NCI-H460 (cell line): ENCODE data around the gene PARVB. TPM values are rescaled to one million over a fixed set of nuclear protein-coding genes. Genes with fewer than 3 reads are reported as not detected.
"Not testable (repeated sequence)": the region's sequence is repeated elsewhere in the genome, so short reads cannot be mapped to it uniquely, and the experiment has no call there.

Experiments
- DNase-seq: peaks from one replicate; pipeline ENCODE4 v3.0.0-alpha.2; 2016; ENCODE audit warnings: low read depth; ENCODE audit errors: extremely low read depth
- total RNA-seq: library from RNA; depleted of rRNA; stranded (reverse); fragments of >200 nt; shearing (Covaris generic); gene quantifications from 2 replicates; pipeline ENCODE4 v1.2.3, GENCODE V29; 2014

PARVB gene
- total RNA-seq, 1 experiment from 2014 or later = 32.2 TPM

- no peak for DNase-seq
These were observed 78.0 kb downstream of the PARVB start for GRCh38 chr22:44102121-44102520.

- no peak for DNase-seq
These were observed 78.8 kb downstream of the PARVB start for GRCh38 chr22:44102856-44103255.

GRCh38 chr22:44103735-44104480 is 79.8 kb downstream of the PARVB start:
- DNase-seq = no peak

GRCh38 chr22:44107340-44107739 is 83.2 kb downstream of the PARVB start:
- DNase-seq = no peak

GRCh38 chr22:44108076-44108475 is 84.0 kb downstream of the PARVB start:
- DNase-seq = no peak

GRCh38 chr22:44108806-44109385 is 84.8 kb downstream of the PARVB start:
- DNase-seq = no peak

GRCh38 chr22:44109416-44109815 is 85.3 kb downstream of the PARVB start:
- no peak for DNase-seq

- DNase-seq = not testable (repeated sequence)
These were observed 86.6 kb downstream of the PARVB start for GRCh38 chr22:44110656-44111055.

- DNase-seq = no peak
These were observed 87.6 kb downstream of the PARVB start for GRCh38 chr22:44111562-44112155.

GRCh38 chr22:44112191-44112590 is 88.1 kb downstream of the PARVB start:
- DNase-seq = no peak

- DNase-seq = no peak
These were observed 92.2 kb downstream of the PARVB start for GRCh38 chr22:44116331-44116730.

- DNase-seq = no peak
These were observed 92.9 kb downstream of the PARVB start for GRCh38 chr22:44116755-44117684.

- no peak for DNase-seq
These were observed 93.6 kb downstream of the PARVB start for GRCh38 chr22:44117746-44118145.

- no peak for DNase-seq
These were observed 94.7 kb downstream of the PARVB start for GRCh38 chr22:44118645-44119315.

- no peak for DNase-seq
These were observed 95.7 kb downstream of the PARVB start for GRCh38 chr22:44119669-44120313.

GRCh38 chr22:44120314-44120704 is 96.2 kb downstream of the PARVB start:
- no peak for DNase-seq

GRCh38 chr22:44125421-44125820 is 101.3 kb downstream of the PARVB start:
- DNase-seq = no peak

- no peak for DNase-seq
These were observed 102.7 kb downstream of the PARVB start for GRCh38 chr22:44126807-44127206.

GRCh38 chr22:44127356-44127755 is 103.3 kb downstream of the PARVB start:
- no peak for DNase-seq
